Suprapubic skin (tissue), 4 donors: Measurements from ENCODE around the gene GBF1. TPM values are rescaled to one million over a fixed set of nuclear protein-coding genes. Genes with fewer than 3 reads are reported as not detected.

ENCODE experiments used
- DNase-seq, 2 donors: peaks; one replicate each; pipeline ENCODE4 v3.0.0-alpha.2; 2019; ENCODE audit warnings: low spot score in 2 of 2
- H3K27ac ChIP-seq: fragments of 200-600 bp; sonication (generic); one replicate; pipeline ENCODE4 v1.5.1; 2019
- H3K27me3 ChIP-seq: fragments of 200-600 bp; sonication (generic); one replicate; pipeline ENCODE4 v1.5.1; 2019
- H3K36me3 ChIP-seq: fragments of 200-600 bp; sonication (generic); one replicate; pipeline ENCODE4 v1.5.1; 2019
- H3K4me1 ChIP-seq: fragments of 200-600 bp; sonication (generic); one replicate; pipeline ENCODE4 v1.5.1; 2019
- H3K4me3 ChIP-seq: fragments of 200-600 bp; sonication (generic); one replicate; pipeline ENCODE4 v1.5.1; 2019; ENCODE audit warnings: mild to moderate bottlenecking
- H3K9me3 ChIP-seq: fragments of 200-600 bp; sonication (generic); one replicate; pipeline ENCODE4 v1.5.1; 2019
- EP300 ChIP-seq: sonication (generic); formaldehyde crosslinking; IDR thresholded peaks from one replicate; pipeline ENCODE4 v1.6.1; 2017; ENCODE audit warnings: antibody characterized with exemption
- POLR2A ChIP-seq, 2 donors: fragments of 450-650 bp; IDR thresholded peaks; one replicate each; pipeline ENCODE4 v1.6.1; 2017; ENCODE audit warnings: antibody characterized with exemption in 2 of 2, mild to moderate bottlenecking in 2 of 2, moderate library complexity in 2 of 2
- POLR2AphosphoS5 ChIP-seq, 3 donors: sonication (generic); formaldehyde crosslinking; IDR thresholded peaks; one replicate each; pipeline ENCODE4 v1.6.1; 2017; ENCODE audit warnings: antibody characterized with exemption in 3 of 3
- WGBS: methylation state at CpG from one replicate; pipeline ENCODE4 v1.1.5; 2018; 5-methylcytosine and 5-hydroxymethylcytosine counted together
- total RNA-seq, 4 donors: library from RNA; depleted of rRNA; stranded (reverse); fragments of >200 nt; gene quantifications; one replicate each; pipeline ENCODE4 v1.1.0, GENCODE V29; 2016
- TF ChIP-seq, protein P1 (sequence below), 2 donors: fragments of 200-600 bp in 1 of 2; fragments of 450-650 bp in 1 of 2; sonication (generic) in 1 of 2; IDR thresholded peaks; one replicate each; pipeline ENCODE4 v1.5.1; 2016 to 2019; ENCODE audit warnings: antibody characterized with exemption in 2 of 2, mild to moderate bottlenecking in 1 of 2, moderate library complexity in 1 of 2

The GBF1 gene
- total RNA-seq, 4 donors from 2014 or later, result 31.0 to 56.1 (median 43.9) TPM

DNA sequence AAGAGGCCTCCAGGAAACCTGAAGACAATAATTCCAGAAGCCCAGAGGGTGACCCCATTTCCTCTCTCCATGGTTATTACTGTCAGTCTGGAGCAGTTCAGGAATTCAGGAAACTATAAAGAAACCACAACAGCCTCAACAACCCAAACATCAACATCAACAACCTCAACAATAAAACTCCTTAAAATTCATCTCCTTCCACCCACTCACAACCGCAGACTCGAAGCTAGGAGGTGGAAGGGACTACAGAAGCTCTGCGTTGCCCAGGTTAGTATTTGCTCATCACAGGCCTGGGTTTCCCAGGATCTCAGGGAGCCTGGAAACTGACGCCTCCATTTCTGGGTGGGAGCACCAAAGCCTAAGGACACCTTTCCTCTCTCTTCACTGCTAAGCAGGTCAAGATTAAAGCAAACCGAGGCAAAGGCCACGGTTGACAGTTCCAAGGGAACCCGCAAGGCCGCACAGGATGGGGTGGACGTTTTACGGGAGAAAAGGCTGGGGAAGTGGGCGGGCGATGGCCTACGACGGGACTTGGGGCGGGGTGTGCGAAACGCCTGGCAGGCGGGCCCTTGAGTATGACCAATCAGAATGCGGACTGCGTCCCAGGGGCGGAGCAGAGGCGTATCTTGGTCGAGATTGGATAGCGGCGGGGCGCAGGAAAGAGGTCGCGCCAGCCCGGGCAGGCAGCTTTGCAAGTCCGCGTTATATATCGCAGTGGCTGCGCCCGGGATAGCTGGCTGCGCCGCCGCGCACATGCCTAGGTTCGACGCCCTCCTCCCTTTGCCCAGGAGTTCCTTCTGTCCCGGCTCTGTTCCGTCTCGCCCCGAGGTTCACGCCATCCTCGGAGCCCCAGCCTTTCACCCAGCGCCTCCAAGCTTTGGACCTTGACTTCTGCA lies 19.4 kb upstream of the GBF1 start, which contains the start of gene ELOVL3:
Gene ELOVL3, plus strand, starts transcription at position 654 of the 896 bp plus-strand sequence. CDS start 250 bp downstream, outside the sequence.
- no peaks in the 10 kb centered on the region for H3K9me3 ChIP-seq
- H3K4me3 ChIP-seq, result peak within 1 kb of the TSS; percentile 41
- no peaks in the 10 kb centered on the region for H3K36me3 ChIP-seq
- peak; percentile 96 to 97 for DNase-seq
- WGBS, result 9% methylated on average over 27 of the region's 47 CpGs
- peak within 1 kb of the TSS; percentile 38 for H3K27ac ChIP-seq
- H3K4me1 ChIP-seq, result peaks cover 35% of the 10 kb centered on the region
- TF ChIP-seq EP300 (no peak), POLR2AphosphoS5 (IDR thresholded peaks at IDR 0.05) (peak in 1 of 3 donors; percentile 9)
- peaks cover 17% of the 10 kb centered on the region for H3K27me3 ChIP-seq

DNA sequence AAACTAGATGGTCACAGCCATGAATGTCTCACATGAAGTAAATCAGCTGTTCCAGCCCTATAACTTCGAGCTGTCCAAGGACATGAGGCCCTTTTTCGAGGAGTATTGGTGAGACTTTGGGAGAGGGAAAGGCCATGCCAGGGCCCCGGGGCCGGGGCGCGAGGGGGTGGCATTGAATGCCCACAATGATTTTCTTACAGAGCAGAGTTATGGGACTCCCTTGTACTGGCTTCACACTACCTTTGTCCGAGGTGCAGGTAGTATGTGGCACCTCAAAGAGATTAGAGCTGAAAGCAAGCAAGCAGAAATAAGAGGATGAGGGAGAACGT lies 18.8 kb upstream of the GBF1 start:
- peak overlapping the region; percentile 41 for H3K4me3 ChIP-seq
- peaks cover 41% of the 10 kb centered on the region for H3K4me1 ChIP-seq
- no peak for DNase-seq
- 74% methylated on average over 8 of the region's 8 CpGs for WGBS
- TF ChIP-seq POLR2A (IDR thresholded peaks at IDR 0.05) (no peak), POLR2AphosphoS5 (IDR thresholded peaks at IDR 0.05) (no peak), EP300 (no peak)
- TF ChIP-seq, protein P1, sequence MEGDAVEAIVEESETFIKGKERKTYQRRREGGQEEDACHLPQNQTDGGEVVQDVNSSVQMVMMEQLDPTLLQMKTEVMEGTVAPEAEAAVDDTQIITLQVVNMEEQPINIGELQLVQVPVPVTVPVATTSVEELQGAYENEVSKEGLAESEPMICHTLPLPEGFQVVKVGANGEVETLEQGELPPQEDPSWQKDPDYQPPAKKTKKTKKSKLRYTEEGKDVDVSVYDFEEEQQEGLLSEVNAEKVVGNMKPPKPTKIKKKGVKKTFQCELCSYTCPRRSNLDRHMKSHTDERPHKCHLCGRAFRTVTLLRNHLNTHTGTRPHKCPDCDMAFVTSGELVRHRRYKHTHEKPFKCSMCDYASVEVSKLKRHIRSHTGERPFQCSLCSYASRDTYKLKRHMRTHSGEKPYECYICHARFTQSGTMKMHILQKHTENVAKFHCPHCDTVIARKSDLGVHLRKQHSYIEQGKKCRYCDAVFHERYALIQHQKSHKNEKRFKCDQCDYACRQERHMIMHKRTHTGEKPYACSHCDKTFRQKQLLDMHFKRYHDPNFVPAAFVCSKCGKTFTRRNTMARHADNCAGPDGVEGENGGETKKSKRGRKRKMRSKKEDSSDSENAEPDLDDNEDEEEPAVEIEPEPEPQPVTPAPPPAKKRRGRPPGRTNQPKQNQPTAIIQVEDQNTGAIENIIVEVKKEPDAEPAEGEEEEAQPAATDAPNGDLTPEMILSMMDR (IDR thresholded peaks at IDR 0.05), result no peak
- H3K9me3 ChIP-seq, result no peaks in the 10 kb centered on the region
- H3K27me3 ChIP-seq, result peaks cover 23% of the 10 kb centered on the region
- H3K27ac ChIP-seq, result no peak overlapping the region
- H3K36me3 ChIP-seq, result no peaks in the 10 kb centered on the region

DNA sequence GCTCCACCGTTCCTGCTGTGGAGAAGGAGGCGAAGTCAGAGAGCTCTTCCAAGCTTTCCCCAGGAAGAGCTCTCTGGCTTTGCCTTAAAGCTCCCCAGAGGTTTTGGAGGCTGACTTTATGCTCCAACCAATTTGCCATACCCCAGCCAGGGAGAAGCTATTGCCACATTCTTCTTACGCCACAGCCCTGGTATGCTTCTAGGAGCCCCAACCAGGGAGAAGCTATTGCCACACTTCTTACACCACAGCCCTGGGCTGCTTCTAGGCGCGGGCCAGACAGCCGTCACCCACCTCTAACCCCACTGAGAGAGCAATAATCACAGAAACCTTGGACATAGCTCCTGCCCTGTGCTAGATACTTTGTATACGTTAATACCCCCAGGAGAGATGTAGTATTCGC lies 18.3 kb upstream of the GBF1 start:
- DNase-seq, result no peak
- Histone ChIP-seq H3K27ac (no peak overlapping the region), H3K9me3 (no peaks in the 10 kb centered on the region), H3K27me3 (peaks cover 25% of the 10 kb centered on the region), H3K4me1 (peaks cover 44% of the 10 kb centered on the region), H3K4me3 (no peak overlapping the region), H3K36me3 (no peaks in the 10 kb centered on the region)
- peak in 1 of 3 donors; percentile 31 for TF ChIP-seq POLR2AphosphoS5 (IDR thresholded peaks at IDR 0.05)
- TF ChIP-seq POLR2A (IDR thresholded peaks at IDR 0.05), result no peak
- TF ChIP-seq, protein P1 (IDR thresholded peaks at IDR 0.05), result no peak
- WGBS, result 72% methylated on average over 8 of the region's 8 CpGs

DNA sequence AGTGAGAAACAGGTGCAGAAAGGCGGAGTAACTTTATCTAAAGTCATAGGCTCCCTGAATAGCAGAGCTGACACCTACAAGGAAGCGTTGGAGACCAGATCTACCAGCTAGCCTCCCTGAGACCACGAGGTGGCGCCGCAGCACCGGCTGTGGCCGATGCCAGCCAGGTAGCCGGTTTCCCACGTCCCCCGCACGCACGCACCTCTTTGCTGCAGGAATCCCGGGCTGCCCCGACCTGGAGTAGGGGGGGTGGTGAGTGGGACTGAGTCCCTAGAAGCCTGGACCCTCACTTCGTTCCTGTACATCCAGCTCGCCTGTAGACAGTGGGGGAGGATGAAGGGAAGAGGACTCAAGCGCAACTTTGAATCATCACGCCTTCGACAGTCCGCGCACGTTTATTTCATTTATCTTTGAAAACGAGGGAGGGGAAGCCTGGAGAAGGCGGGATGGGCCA lies 15.5 kb upstream of the GBF1 start:
- 4% methylated on average over 4 of the region's 24 CpGs for WGBS
- no peaks in the 10 kb centered on the region for H3K9me3 ChIP-seq
- peaks cover 25% of the 10 kb centered on the region for H3K27me3 ChIP-seq
- peak overlapping the region; percentile 53 for H3K4me3 ChIP-seq
- peak; percentile 85 to 93 for DNase-seq
- no peak overlapping the region for H3K27ac ChIP-seq
- H3K4me1 ChIP-seq, result peaks cover 44% of the 10 kb centered on the region
- TF ChIP-seq, protein P1 (IDR thresholded peaks at IDR 0.05), result peak; percentile 89 to 93
- no peak for TF ChIP-seq POLR2AphosphoS5 (IDR thresholded peaks at IDR 0.05)
- no peaks in the 10 kb centered on the region for H3K36me3 ChIP-seq

DNA sequence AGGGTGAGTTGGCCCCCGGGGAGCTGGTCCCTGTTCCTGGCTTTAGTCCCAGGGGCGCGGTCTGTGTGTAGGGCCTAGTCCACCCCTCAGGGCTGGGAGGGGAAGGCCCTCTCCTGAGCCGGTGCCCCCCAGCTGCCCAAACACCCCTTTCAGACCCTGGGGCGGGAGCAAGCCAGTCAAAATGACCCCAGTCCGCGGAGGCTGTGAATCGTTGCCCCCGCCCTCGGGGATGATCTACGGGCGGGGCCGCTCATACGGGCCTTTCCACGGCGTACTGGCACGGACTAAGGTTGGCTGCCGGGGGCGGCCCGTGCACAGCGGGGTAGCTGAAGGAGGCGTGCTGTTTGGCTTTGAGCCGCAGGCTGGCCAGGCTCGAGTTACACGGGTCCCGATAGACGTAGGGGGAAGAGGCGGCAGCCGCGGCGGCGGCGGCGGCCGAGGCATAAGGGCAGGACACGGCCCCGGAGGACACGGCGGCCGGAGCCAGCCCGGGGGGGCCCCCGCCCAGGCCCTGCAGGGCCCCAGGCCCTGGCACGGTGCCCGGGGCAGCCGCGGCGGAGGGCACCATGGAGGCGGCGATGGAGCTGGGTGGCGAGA lies 15.0 kb upstream of the GBF1 start:
- Histone ChIP-seq H3K9me3 (no peaks in the 10 kb centered on the region), H3K4me1 (peaks cover 42% of the 10 kb centered on the region), H3K36me3 (no peaks in the 10 kb centered on the region), H3K27ac (no peak overlapping the region), H3K27me3 (peaks cover 27% of the 10 kb centered on the region), H3K4me3 (peak overlapping the region; percentile 53)
- no peak for TF ChIP-seq EP300
- TF ChIP-seq POLR2A (IDR thresholded peaks at IDR 0.05), result no peak
- WGBS, result 2% methylated on average over 37 of the region's 50 CpGs
- DNase-seq, result no peak

DNA sequence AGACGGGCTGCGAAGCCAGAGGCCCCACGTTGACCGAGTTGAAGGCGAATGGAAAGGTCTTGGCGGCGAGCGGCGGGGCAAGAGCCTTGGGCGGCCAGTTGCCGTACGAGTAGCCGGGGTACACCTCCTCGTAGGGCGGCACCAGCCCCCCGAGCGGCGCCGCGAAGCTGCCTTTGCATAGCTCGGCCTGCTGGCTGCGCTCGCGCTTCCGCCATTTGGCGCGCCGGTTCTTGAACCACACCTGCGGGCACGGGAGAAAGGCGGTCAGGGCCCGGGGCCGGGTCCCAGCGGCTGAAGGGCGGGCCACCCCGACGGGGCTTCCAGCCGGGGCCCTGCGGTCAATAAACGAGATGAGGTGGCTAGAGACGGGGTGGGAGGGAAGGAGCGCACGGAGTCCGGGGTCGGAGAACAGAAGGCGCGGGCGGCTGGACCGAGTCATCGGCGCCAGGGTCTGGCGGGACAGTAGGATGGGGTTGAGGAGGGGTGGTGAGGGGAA lies 14.4 kb upstream of the GBF1 start:
- H3K27ac ChIP-seq, result no peak overlapping the region
- no peak for DNase-seq
- peaks cover 37% of the 10 kb centered on the region for H3K4me1 ChIP-seq
- H3K9me3 ChIP-seq, result no peaks in the 10 kb centered on the region
- H3K4me3 ChIP-seq, result peak overlapping the region; percentile 53
- TF ChIP-seq POLR2A (IDR thresholded peaks at IDR 0.05), result no peak
- TF ChIP-seq, protein P1 (IDR thresholded peaks at IDR 0.05), result peak in 1 of 2 donors; percentile 13
- WGBS, result 2% methylated on average over 11 of the region's 52 CpGs
- H3K27me3 ChIP-seq, result peaks cover 27% of the 10 kb centered on the region
- H3K36me3 ChIP-seq, result no peaks in the 10 kb centered on the region
